ENCODE data around the gene GPHN. TPM values are rescaled to one million over a fixed set of nuclear protein-coding genes. Genes with fewer than 3 reads are reported as not detected.

The GPHN gene
- polyA plus RNA-seq, 1 donor (not counting 4 experiments of a cell fraction or from before 2014, with no cell fraction given), result 17.6 TPM

DNA sequence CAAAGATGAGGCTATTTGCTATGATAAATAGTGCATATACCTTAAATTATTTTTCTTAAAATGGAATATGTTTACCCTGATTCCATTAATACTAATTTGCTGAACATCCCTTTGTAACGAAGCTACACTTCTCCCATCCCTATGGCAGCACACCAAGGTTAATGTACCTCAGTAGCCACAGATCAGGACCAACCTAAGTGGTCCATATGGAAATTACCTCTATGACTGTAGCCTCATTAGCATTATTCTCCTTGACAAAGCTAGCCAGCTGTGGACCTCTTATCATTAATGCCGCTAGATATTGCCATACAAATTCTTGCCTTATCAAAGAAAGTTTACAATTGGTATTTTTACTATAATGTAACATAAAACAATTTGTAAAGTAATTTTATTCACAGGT is 604.4 kb downstream of the GPHN start:
- no peaks in the 10 kb centered on the region for H3K79me2 ChIP-seq (ENCODE audit: control insufficient read depth, insufficient read depth, low read length)
- dilution Hi-C loops (cut with MboI; ENCODE audit: extremely low pct_ligation_motif_present, low sequenced_read_pairs), result no loop called here
- no peak for FAIRE-seq

DNA sequence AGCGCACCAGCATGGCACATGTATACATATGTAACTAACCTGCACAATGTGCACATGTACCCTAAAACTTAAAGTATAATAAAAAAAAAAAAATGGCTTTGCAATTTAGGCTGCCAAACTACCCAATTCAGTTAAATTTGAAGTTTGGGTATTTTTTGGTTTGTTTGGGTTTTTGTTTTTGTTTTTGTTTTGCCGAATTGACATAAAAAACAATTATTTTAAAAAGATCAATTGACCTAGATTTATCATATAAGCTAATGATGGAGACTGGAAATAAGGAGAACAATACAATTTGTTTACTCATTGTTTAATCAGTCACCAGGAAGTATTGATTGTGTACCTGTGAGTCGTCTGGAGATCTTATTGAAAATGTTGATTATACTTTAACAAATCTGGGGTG is 619.2 kb downstream of the GPHN start:
- Histone ChIP-seq H3K27ac (ENCODE audit: control insufficient read depth, insufficient read depth, low read length) (no peak overlapping the region), H3K4me1 (ENCODE audit: control insufficient read depth, extremely low read depth, insufficient read depth, low read length) (no peaks in the 10 kb centered on the region), H3K9ac (ENCODE audit: control insufficient read depth, extremely low read depth, insufficient read depth, low read length) (no peak overlapping the region), H3K4me2 (ENCODE audit: control insufficient read depth, extremely low read depth, insufficient read depth, low read depth, low read length) (no peak overlapping the region), H3K9me1 (ENCODE audit: control insufficient read depth, extremely low read depth, insufficient read depth, low read length) (no peaks in the 10 kb centered on the region), H3K79me2 (ENCODE audit: control insufficient read depth, insufficient read depth, low read length) (no peaks in the 10 kb centered on the region), H3K4me3 (ENCODE audit: control insufficient read depth in 2 of 3, extremely low read depth in 1 of 3, insufficient read depth in 2 of 3, low read depth in 1 of 3, low read length in 3 of 3) (no peak overlapping the region), H4K20me1 (ENCODE audit: control insufficient read depth, extremely low read depth, insufficient read depth, low read length) (no peaks in the 10 kb centered on the region), H2AFZ (ENCODE audit: control insufficient read depth, low read length) (no peak overlapping the region), H3K36me3 (ENCODE audit: control insufficient read depth in 2 of 2, extremely low read depth in 1 of 2, insufficient read depth in 2 of 2, low read length in 2 of 2) (no peaks in the 10 kb centered on the region), H3K9me3 (ENCODE audit: control insufficient read depth, low read depth, low read length) (no peaks in the 10 kb centered on the region), H3K27me3 (ENCODE audit: control insufficient read depth, extremely low read depth, insufficient read depth, low read length) (no peaks in the 10 kb centered on the region)
- no peak for TF ChIP-seq EZH2 (IDR thresholded peaks at IDR 0.05; ENCODE audit: low read length)
- TF ChIP-seq, protein P1, sequence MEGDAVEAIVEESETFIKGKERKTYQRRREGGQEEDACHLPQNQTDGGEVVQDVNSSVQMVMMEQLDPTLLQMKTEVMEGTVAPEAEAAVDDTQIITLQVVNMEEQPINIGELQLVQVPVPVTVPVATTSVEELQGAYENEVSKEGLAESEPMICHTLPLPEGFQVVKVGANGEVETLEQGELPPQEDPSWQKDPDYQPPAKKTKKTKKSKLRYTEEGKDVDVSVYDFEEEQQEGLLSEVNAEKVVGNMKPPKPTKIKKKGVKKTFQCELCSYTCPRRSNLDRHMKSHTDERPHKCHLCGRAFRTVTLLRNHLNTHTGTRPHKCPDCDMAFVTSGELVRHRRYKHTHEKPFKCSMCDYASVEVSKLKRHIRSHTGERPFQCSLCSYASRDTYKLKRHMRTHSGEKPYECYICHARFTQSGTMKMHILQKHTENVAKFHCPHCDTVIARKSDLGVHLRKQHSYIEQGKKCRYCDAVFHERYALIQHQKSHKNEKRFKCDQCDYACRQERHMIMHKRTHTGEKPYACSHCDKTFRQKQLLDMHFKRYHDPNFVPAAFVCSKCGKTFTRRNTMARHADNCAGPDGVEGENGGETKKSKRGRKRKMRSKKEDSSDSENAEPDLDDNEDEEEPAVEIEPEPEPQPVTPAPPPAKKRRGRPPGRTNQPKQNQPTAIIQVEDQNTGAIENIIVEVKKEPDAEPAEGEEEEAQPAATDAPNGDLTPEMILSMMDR (optimal IDR thresholded peaks at IDR 0.05 in 1 of 3, IDR thresholded peaks at IDR 0.05 in 1 of 3, conservative IDR thresholded peaks at IDR 0.05 in 1 of 3; ENCODE audit: extremely low read depth in 1 of 3, insufficient read depth in 2 of 3, low read length in 3 of 3), result no peak
- no peak for DNase-seq (ENCODE audit: low read depth, low spot score)
- no peak for FAIRE-seq
- dilution Hi-C loops (cut with MboI; ENCODE audit: extremely low pct_ligation_motif_present, low sequenced_read_pairs), result no loop called here

More for the DNA sequence above, 604.4 kb downstream of the GPHN start:
- Histone ChIP-seq H3K27me3 (ENCODE audit: control insufficient read depth, extremely low read depth, insufficient read depth, low read length) (no peaks in the 10 kb centered on the region), H3K9me3 (ENCODE audit: control insufficient read depth, low read depth, low read length) (no peaks in the 10 kb centered on the region), H4K20me1 (ENCODE audit: control insufficient read depth, extremely low read depth, insufficient read depth, low read length) (no peaks in the 10 kb centered on the region), H3K9me1 (ENCODE audit: control insufficient read depth, extremely low read depth, insufficient read depth, low read length) (no peaks in the 10 kb centered on the region), H3K36me3 (ENCODE audit: control insufficient read depth in 2 of 2, extremely low read depth in 1 of 2, insufficient read depth in 2 of 2, low read length in 2 of 2) (no peaks in the 10 kb centered on the region), H3K4me2 (ENCODE audit: control insufficient read depth, extremely low read depth, insufficient read depth, low read depth, low read length) (no peak overlapping the region), H3K4me3 (ENCODE audit: control insufficient read depth in 2 of 3, extremely low read depth in 1 of 3, insufficient read depth in 2 of 3, low read depth in 1 of 3, low read length in 3 of 3) (no peak overlapping the region), H3K27ac (ENCODE audit: control insufficient read depth, insufficient read depth, low read length) (no peak overlapping the region), H2AFZ (ENCODE audit: control insufficient read depth, low read length) (no peak overlapping the region), H3K9ac (ENCODE audit: control insufficient read depth, extremely low read depth, insufficient read depth, low read length) (no peak overlapping the region), H3K4me1 (ENCODE audit: control insufficient read depth, extremely low read depth, insufficient read depth, low read length) (no peaks in the 10 kb centered on the region)
- TF ChIP-seq EZH2 (IDR thresholded peaks at IDR 0.05; ENCODE audit: low read length), result no peak
- TF ChIP-seq, protein P1 (optimal IDR thresholded peaks at IDR 0.05 in 1 of 3, IDR thresholded peaks at IDR 0.05 in 1 of 3, conservative IDR thresholded peaks at IDR 0.05 in 1 of 3; ENCODE audit: extremely low read depth in 1 of 3, insufficient read depth in 2 of 3, low read length in 3 of 3), result no peak
- DNase-seq (ENCODE audit: low read depth, low spot score), result no peak
